HepG2 (cell line): Measurements from ENCODE around the gene LITAFD. TPM values are rescaled to one million over a fixed set of nuclear protein-coding genes. Genes with fewer than 3 reads are reported as not detected.

ENCODE experiments used
- ATM ChIP-seq: fragments of 450-650 bp; IDR thresholded peaks from 2 replicates; pipeline ENCODE4 v1.7.1; 2017; ENCODE audit warnings: mild to moderate bottlenecking, borderline replicate concordance
- EEA1 ChIP-seq: sonication (generic); formaldehyde crosslinking; IDR thresholded peaks from 2 replicates; pipeline ENCODE4 v1.5.1; 2020; ENCODE audit warnings: mild to moderate bottlenecking, missing genetic modification reagents, borderline replicate concordance
- ELF1 ChIP-seq: sonication (generic); formaldehyde crosslinking; IDR thresholded peaks from 2 replicates; pipeline ENCODE4 v1.4.0; 2020; ENCODE audit warnings: missing genetic modification reagents
- GFI1 ChIP-seq: sonication (generic); formaldehyde crosslinking; IDR thresholded peaks from 2 replicates; pipeline ENCODE4 v1.5.0; 2020; ENCODE audit warnings: missing genetic modification reagents, mild to moderate bottlenecking, borderline replicate concordance
- HOXA5 ChIP-seq: sonication (generic); formaldehyde crosslinking; IDR thresholded peaks from 2 replicates; pipeline ENCODE4 v1.4.0; 2020; ENCODE audit warnings: missing genetic modification reagents
- MIXL1 ChIP-seq: IDR thresholded peaks from 2 replicates; pipeline ENCODE4 v1.6.1; 2016
- SIN3A ChIP-seq: IDR thresholded peaks from 2 replicates; pipeline ENCODE4 v1.6.1; 2011; ENCODE audit warnings: low read depth, mild to moderate bottlenecking, control low read depth, low read length, borderline replicate concordance
- SP4 ChIP-seq: sonication (generic); formaldehyde crosslinking; IDR thresholded peaks from 2 replicates; pipeline ENCODE4 v1.8.1; 2023; ENCODE audit warnings: mild to moderate bottlenecking, missing genetic modification reagents
- TBX3 ChIP-seq: fragments of 450-650 bp; IDR thresholded peaks from 2 replicates; pipeline ENCODE4 v1.6.1; 2017; ENCODE audit warnings: antibody characterized with exemption, mild to moderate bottlenecking, inconsistent platforms, borderline replicate concordance
- TRIM24 ChIP-seq: sonication (generic); formaldehyde crosslinking; IDR thresholded peaks from 2 replicates; pipeline ENCODE4 v1.8.0; 2022; ENCODE audit warnings: mild to moderate bottlenecking, missing genetic modification reagents
- YEATS2 ChIP-seq: sonication (generic); formaldehyde crosslinking; IDR thresholded peaks from 2 replicates; pipeline ENCODE4 v1.4.0; 2020; ENCODE audit warnings: missing genetic modification reagents, borderline replicate concordance
- ZFP1 ChIP-seq: IDR thresholded peaks from 2 replicates; pipeline ENCODE4 v1.6.1; 2016
- ZNF615 ChIP-seq: sonication (generic); formaldehyde crosslinking; IDR thresholded peaks from 2 replicates; pipeline ENCODE4 v1.5.0; 2020; ENCODE audit warnings: mild to moderate bottlenecking, missing genetic modification reagents, borderline replicate concordance
- ZNF672 ChIP-seq: sonication (generic); formaldehyde crosslinking; IDR thresholded peaks from 2 replicates; pipeline ENCODE4 v1.8.1; 2022; ENCODE audit warnings: missing genetic modification reagents
- ZNF703 ChIP-seq: sonication (generic); formaldehyde crosslinking; IDR thresholded peaks from 2 replicates; pipeline ENCODE4 v1.5.1; 2020; ENCODE audit warnings: missing genetic modification reagents, mild to moderate bottlenecking, moderate library complexity, borderline replicate concordance
- polyA plus RNA-seq, 8 experiments: library from polyadenylated mRNA; depleted of rRNA in 3 of 8; stranded (reverse) in 7 of 8; unstranded in 1 of 8; fragments of >200 nt; fragmentation: Illumina TruSeq in 4 of 8; extraction: Trizol in 4 of 8; gene quantifications; 2 replicates each; pipeline versions ENCODE4 v1.2.1 to v1.2.3, GENCODE V29; 2011 to 2016; ENCODE audit warnings: low read depth in 4 of 8, missing spikeins in 1 of 8, mixed read lengths in 1 of 8; ENCODE audit not compliant: insufficient read depth in 1 of 8
- total RNA-seq, 5 experiments: library from RNA; depleted of rRNA; stranded (reverse); fragments of >200 nt; fragmentation: Illumina TruSeq; extraction: Trizol; gene quantifications; 2 replicates each; pipeline ENCODE4 v1.2.3, GENCODE V29; 2016; ENCODE audit warnings: low read depth in 1 of 5
- TF ChIP-seq, protein P1 (sequence below): sonication (generic); formaldehyde crosslinking; conservative IDR thresholded peaks from 2 replicates; pipeline ENCODE4 v1.8.0; 2022; ENCODE audit warnings: low read depth, missing genetic modification reagents
- TF ChIP-seq, protein P2 (sequence below): sonication (generic); formaldehyde crosslinking; IDR thresholded peaks from 2 replicates; pipeline ENCODE4 v1.4.0; 2020; ENCODE audit warnings: missing genetic modification reagents, borderline replicate concordance
- TF ChIP-seq, protein P3 (sequence below): sonication (generic); formaldehyde crosslinking; conservative IDR thresholded peaks from 2 replicates; pipeline ENCODE4 v1.4.0; 2020; ENCODE audit warnings: missing genetic modification reagents
- TF ChIP-seq, protein P4 (sequence below): sonication (generic); formaldehyde crosslinking; IDR thresholded peaks from 2 replicates; pipeline ENCODE4 v1.5.0; 2020; ENCODE audit warnings: mild to moderate bottlenecking, missing genetic modification reagents, borderline replicate concordance
- TF ChIP-seq, protein P5 (sequence below): IDR thresholded peaks from 2 replicates; pipeline ENCODE4 v1.6.1; 2016
- TF ChIP-seq, protein P6 (sequence below): sonication (generic); formaldehyde crosslinking; IDR thresholded peaks from 2 replicates; pipeline ENCODE4 v1.8.1; 2023; ENCODE audit warnings: missing genetic modification reagents, inconsistent platforms, borderline replicate concordance

The LITAFD gene
- total and polyA plus RNA-seq, 2 of the 13 experiments (the other 11 are each of a cell fraction or from before 2014, with no cell fraction given), result not detected

DNA sequence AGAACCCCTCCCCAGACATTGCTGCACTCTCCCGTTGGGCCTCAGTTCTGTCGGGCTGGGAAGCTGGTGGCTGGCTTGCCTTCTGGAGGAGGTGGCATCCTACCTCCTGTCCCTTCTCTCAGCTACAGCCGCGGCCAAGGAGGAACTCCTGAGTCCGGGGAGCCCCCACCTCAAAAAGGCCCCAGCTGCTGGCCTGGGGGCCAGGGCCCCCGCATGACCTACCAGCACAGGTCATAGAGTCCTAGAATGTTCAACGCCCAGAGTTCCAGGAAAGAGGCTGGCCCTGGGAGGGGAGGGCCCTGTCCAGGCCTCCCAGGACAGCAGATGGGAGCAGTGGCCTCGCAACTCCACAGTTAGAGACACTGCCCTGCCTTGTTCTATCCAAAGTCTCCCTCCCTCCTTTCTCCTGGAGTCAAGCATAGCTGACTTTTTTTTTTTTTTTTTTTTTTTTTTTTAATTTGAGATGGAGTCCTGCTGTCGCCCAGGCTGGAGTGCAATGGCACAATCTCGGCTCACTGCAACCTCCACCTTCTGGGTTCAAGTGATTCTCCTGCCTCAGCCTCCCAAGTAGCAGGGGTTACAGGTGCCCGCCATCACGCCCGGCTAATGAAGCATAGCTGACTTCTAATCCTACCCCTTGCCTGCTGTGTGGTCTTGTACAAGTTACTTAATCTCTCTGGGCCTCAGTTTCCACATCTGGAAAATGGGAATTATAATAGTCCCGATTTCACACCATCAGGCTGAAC is 20.4 kb upstream of the LITAFD start (continued):
- TF ChIP-seq, protein P1, sequence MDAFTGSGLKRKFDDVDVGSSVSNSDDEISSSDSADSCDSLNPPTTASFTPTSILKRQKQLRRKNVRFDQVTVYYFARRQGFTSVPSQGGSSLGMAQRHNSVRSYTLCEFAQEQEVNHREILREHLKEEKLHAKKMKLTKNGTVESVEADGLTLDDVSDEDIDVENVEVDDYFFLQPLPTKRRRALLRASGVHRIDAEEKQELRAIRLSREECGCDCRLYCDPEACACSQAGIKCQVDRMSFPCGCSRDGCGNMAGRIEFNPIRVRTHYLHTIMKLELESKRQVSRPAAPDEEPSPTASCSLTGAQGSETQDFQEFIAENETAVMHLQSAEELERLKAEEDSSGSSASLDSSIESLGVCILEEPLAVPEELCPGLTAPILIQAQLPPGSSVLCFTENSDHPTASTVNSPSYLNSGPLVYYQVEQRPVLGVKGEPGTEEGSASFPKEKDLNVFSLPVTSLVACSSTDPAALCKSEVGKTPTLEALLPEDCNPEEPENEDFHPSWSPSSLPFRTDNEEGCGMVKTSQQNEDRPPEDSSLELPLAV (CRISPR knock-in tag), result no peak
- TF ChIP-seq, protein P2, sequence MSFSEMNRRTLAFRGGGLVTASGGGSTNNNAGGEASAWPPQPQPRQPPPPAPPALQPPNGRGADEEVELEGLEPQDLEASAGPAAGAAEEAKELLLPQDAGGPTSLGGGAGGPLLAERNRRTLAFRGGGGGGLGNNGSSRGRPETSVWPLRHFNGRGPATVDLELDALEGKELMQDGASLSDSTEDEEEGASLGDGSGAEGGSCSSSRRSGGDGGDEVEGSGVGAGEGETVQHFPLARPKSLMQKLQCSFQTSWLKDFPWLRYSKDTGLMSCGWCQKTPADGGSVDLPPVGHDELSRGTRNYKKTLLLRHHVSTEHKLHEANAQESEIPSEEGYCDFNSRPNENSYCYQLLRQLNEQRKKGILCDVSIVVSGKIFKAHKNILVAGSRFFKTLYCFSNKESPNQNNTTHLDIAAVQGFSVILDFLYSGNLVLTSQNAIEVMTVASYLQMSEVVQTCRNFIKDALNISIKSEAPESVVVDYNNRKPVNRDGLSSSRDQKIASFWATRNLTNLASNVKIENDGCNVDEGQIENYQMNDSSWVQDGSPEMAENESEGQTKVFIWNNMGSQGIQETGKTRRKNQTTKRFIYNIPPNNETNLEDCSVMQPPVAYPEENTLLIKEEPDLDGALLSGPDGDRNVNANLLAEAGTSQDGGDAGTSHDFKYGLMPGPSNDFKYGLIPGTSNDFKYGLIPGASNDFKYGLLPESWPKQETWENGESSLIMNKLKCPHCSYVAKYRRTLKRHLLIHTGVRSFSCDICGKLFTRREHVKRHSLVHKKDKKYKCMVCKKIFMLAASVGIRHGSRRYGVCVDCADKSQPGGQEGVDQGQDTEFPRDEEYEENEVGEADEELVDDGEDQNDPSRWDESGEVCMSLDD (CRISPR knock-in tag), result peak; percentile 73
- TF ChIP-seq ZNF703 (CRISPR knock-in tag) (no peak), ZNF615 (CRISPR knock-in tag) (no peak), TBX3 (no peak), ATM (no peak), HOXA5 (no peak), YEATS2 (no peak), SP4 (CRISPR knock-in tag) (no peak), TRIM24 (CRISPR knock-in tag) (no peak), ELF1 (no peak), EEA1 (CRISPR knock-in tag) (no peak), ZFP1 (CRISPR knock-in tag) (no peak), MIXL1 (CRISPR knock-in tag) (no peak), SIN3A (no peak), GFI1 (no peak), ZNF672 (CRISPR knock-in tag) (no peak)
- TF ChIP-seq, protein P3, sequence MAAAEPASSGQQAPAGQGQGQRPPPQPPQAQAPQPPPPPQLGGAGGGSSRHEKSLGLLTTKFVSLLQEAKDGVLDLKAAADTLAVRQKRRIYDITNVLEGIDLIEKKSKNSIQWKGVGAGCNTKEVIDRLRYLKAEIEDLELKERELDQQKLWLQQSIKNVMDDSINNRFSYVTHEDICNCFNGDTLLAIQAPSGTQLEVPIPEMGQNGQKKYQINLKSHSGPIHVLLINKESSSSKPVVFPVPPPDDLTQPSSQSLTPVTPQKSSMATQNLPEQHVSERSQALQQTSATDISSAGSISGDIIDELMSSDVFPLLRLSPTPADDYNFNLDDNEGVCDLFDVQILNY, result no peak
- TF ChIP-seq, protein P4, sequence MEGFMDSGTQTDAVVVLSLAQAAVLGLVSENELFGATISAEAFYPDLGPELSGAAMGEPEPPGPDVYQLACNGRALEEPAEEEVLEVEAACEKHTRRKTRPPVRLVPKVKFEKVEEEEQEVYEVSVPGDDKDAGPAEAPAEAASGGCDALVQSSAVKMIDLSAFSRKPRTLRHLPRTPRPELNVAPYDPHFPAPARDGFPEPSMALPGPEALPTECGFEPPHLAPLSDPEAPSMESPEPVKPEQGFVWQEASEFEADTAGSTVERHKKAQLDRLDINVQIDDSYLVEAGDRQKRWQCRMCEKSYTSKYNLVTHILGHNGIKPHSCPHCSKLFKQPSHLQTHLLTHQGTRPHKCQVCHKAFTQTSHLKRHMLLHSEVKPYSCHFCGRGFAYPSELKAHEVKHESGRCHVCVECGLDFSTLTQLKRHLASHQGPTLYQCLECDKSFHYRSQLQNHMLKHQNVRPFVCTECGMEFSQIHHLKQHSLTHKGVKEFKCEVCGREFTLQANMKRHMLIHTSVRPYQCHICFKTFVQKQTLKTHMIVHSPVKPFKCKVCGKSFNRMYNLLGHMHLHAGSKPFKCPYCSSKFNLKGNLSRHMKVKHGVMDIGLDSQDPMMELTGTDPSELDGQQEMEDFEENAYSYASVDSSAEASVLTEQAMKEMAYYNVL (CRISPR knock-in tag), result no peak
- TF ChIP-seq, protein P5, sequence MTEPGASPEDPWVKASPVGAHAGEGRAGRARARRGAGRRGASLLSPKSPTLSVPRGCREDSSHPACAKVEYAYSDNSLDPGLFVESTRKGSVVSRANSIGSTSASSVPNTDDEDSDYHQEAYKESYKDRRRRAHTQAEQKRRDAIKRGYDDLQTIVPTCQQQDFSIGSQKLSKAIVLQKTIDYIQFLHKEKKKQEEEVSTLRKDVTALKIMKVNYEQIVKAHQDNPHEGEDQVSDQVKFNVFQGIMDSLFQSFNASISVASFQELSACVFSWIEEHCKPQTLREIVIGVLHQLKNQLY (CRISPR knock-in tag), result no peak
- TF ChIP-seq, protein P6, sequence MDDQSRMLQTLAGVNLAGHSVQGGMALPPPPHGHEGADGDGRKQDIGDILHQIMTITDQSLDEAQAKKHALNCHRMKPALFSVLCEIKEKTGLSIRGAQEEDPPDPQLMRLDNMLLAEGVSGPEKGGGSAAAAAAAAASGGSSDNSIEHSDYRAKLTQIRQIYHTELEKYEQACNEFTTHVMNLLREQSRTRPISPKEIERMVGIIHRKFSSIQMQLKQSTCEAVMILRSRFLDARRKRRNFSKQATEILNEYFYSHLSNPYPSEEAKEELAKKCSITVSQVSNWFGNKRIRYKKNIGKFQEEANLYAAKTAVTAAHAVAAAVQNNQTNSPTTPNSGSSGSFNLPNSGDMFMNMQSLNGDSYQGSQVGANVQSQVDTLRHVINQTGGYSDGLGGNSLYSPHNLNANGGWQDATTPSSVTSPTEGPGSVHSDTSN, result no peak
